Endodermal cell (in vitro differentiated cells): ENCODE data around the gene ELP4. TPM values are rescaled to one million over a fixed set of nuclear protein-coding genes. Genes with fewer than 3 reads are reported as not detected.
A peak's percentile ranks its signal among the peaks of the same experiment; 100 is the strongest.

Experiments used
- DNase-seq: peaks from one replicate; pipeline ENCODE4 v3.0.0-alpha.2; 2017
- H3K27ac ChIP-seq: 2 replicates; pipeline ENCODE4 v1.5.1; 2013; ENCODE audit warnings: mild to moderate bottlenecking, low read depth, low read length, moderate library complexity
- H3K27me3 ChIP-seq: 2 replicates; pipeline ENCODE4 v1.6.1; 2013; ENCODE audit warnings: mild to moderate bottlenecking, low read length, moderate library complexity; ENCODE audit not compliant: insufficient read depth, control insufficient read depth, poor library complexity, severe bottlenecking
- H3K36me3 ChIP-seq: 2 replicates; pipeline ENCODE4 v1.7.0; 2013; ENCODE audit warnings: mild to moderate bottlenecking, low read length, moderate library complexity; ENCODE audit not compliant: control insufficient read depth, insufficient read depth
- H3K4me1 ChIP-seq: one replicate; pipeline ENCODE4 v1.7.0; 2013; ENCODE audit warnings: low read length; ENCODE audit not compliant: control insufficient read depth, insufficient read depth
- H3K4me3 ChIP-seq: 2 replicates; pipeline ENCODE4 v1.5.1; 2013; ENCODE audit warnings: mild to moderate bottlenecking, low read length, moderate library complexity
- H3K9ac ChIP-seq: 2 replicates; pipeline ENCODE4 v1.6.1; 2013; ENCODE audit warnings: mild to moderate bottlenecking, low read length, moderate library complexity; ENCODE audit not compliant: poor library complexity, severe bottlenecking; ENCODE audit errors: extremely low read depth
- H3K9me3 ChIP-seq: 2 replicates; pipeline ENCODE4 v1.6.1; 2013; ENCODE audit warnings: mild to moderate bottlenecking, low read length, moderate library complexity; ENCODE audit not compliant: control insufficient read depth
- H3K27ac Mint-ChIP-seq: 2 replicates; pipeline ENCODE4 v1.8.0; 2020; ENCODE audit warnings: mixed read lengths
- H3K27me3 Mint-ChIP-seq: 2 replicates; pipeline ENCODE4 v1.8.0; 2021; ENCODE audit warnings: mild to moderate bottlenecking, mixed read lengths; ENCODE audit not compliant: insufficient read depth
- H3K36me3 Mint-ChIP-seq: 2 replicates; pipeline ENCODE4 v1.8.0; 2020; ENCODE audit warnings: low read depth, mixed read lengths
- H3K4me1 Mint-ChIP-seq: 2 replicates; pipeline ENCODE4 v1.8.0; 2020; ENCODE audit warnings: mixed read lengths
- H3K4me3 Mint-ChIP-seq: 2 replicates; pipeline ENCODE4 v1.8.0; 2020; ENCODE audit warnings: mild to moderate bottlenecking, moderate library complexity, mixed read lengths
- H3K9me3 Mint-ChIP-seq: 2 replicates; pipeline ENCODE4 v1.8.0; 2020; ENCODE audit warnings: mild to moderate bottlenecking, mixed read lengths
- WGBS, 2 experiments: methylation state at CpG; one replicate each; pipeline versions ENCODE4 v1.1.5 to v1.1.7; 2013; ENCODE audit warnings: missing lambda C conversion rate in 2 of 2, mixed read lengths in 1 of 2; ENCODE audit not compliant: insufficient coverage in 1 of 2, insufficient read length in 1 of 2; 5-methylcytosine and 5-hydroxymethylcytosine counted together
- total RNA-seq, 2 donors: library from RNA; stranded (reverse); fragmentation: NEBNext Ultra II Directional in 1 of 2; extraction: Animal tissue kit (Norgen Biotek cat#: 25700) in 1 of 2; gene quantifications; 2 replicates in 1 of 2; 3 replicates in 1 of 2; pipeline ENCODE4 v1.2.1, GENCODE V29; 2021
- TF ChIP-seq, protein P1 (sequence below): fragments of 200-600 bp; sonication (generic); conservative IDR thresholded peaks from 2 replicates; pipeline ENCODE4 v1.5.0; 2021; ENCODE audit warnings: antibody characterized with exemption, mild to moderate bottlenecking

ELP4 gene
- total RNA-seq, 2 donors from 2014 or later, result 19.1 to 25.2 TPM

DNA sequence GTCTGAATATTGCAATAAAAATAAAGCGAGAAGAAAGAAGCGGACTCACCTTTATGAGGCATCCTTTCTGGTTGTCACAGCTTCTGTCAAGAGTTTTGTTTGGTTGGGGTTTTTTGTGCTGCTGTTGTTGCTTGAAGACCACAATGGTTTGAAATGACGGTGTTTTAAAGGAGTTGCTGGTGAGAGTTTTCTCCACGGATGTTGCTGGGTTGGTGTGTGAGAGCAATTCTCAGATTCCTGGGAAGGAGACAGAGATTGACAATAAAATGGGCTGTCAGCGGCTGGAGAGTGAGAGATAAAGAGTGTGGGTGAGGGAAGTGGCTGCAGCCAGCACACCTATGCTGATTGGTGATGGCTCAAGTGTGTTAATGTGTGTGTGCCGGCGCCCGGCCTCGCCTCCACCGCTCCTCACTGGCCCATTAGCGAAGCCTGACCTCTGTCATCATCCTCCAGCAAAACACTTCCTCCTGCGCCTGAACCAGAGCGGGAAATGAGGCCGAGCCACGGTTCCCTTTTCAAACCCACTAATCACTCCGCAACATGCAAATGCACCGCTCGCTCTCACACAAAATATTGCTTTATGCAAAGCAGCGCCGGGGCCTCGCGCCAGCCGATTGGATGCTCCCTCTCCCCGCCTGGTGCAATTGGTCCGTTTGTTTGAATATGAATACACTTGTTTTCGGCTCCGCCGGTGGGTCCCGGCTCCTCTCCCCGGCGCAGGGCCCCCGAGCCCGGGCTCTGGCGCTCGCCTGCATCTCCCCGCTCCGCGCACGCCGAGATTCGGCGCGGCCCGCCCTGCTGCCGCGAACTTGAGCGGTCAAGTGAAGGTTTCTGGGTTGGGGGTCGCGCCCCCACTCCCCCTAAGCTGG is 301.4 kb downstream of the ELP4 start, which contains the start of gene PAX6:
Gene PAX6 (minus strand): TSS at position 544 of the 869 bp plus-strand sequence. CDS start 4,911 bp downstream, outside the sequence.
- Histone ChIP-seq H3K9me3 (no peaks in the 10 kb centered on the region), H3K4me3 (peak within 1 kb of the TSS; percentile 85), H3K4me1 (peaks cover 6% of the 10 kb centered on the region), H3K9ac (peak within 1 kb of the TSS; percentile 31), H3K36me3 (peaks cover 13% of the 10 kb centered on the region), H3K27ac (peak within 1 kb of the TSS; percentile 10), H3K27me3 (peaks cover 88% of the 10 kb centered on the region)
- 0% methylated on average over 22 to 49 of the region's 49 CpGs for WGBS, 2 experiments
- TF ChIP-seq, protein P1, sequence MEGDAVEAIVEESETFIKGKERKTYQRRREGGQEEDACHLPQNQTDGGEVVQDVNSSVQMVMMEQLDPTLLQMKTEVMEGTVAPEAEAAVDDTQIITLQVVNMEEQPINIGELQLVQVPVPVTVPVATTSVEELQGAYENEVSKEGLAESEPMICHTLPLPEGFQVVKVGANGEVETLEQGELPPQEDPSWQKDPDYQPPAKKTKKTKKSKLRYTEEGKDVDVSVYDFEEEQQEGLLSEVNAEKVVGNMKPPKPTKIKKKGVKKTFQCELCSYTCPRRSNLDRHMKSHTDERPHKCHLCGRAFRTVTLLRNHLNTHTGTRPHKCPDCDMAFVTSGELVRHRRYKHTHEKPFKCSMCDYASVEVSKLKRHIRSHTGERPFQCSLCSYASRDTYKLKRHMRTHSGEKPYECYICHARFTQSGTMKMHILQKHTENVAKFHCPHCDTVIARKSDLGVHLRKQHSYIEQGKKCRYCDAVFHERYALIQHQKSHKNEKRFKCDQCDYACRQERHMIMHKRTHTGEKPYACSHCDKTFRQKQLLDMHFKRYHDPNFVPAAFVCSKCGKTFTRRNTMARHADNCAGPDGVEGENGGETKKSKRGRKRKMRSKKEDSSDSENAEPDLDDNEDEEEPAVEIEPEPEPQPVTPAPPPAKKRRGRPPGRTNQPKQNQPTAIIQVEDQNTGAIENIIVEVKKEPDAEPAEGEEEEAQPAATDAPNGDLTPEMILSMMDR, result no peak
- Mint-ChIP-seq H3K9me3 (no peaks in the 10 kb centered on the region), H3K4me3 (peak within 1 kb of the TSS; percentile 60), H3K27me3 (peaks cover 96% of the 10 kb centered on the region), H3K4me1 (peaks cover 59% of the 10 kb centered on the region), H3K36me3 (no peaks in the 10 kb centered on the region), H3K27ac (peak within 1 kb of the TSS; percentile 58)
- DNase-seq, result peak; percentile 94

GRCh38 chr11:31812383-31813381 is 303.1 kb downstream of the ELP4 start:
- H3K27ac Mint-ChIP-seq, result no peak overlapping the region
- H3K9me3 Mint-ChIP-seq, result no peaks in the 10 kb centered on the region
- Histone ChIP-seq H3K4me1 (peaks cover 6% of the 10 kb centered on the region), H3K9me3 (no peaks in the 10 kb centered on the region), H3K4me3 (peak overlapping the region; percentile 77), H3K9ac (no peak overlapping the region), H3K27me3 (peaks cover 88% of the 10 kb centered on the region), H3K36me3 (no peaks in the 10 kb centered on the region), H3K27ac (no peak overlapping the region)
- H3K4me1 Mint-ChIP-seq, result peaks cover 55% of the 10 kb centered on the region
- TF ChIP-seq, protein P1, result no peak
- H3K4me3 Mint-ChIP-seq, result peak overlapping the region; percentile 60
- H3K36me3 Mint-ChIP-seq, result no peaks in the 10 kb centered on the region
- 0 to 1% methylated on average over 10 to 62 of the region's 63 CpGs for WGBS, 2 experiments
- H3K27me3 Mint-ChIP-seq, result peaks cover 96% of the 10 kb centered on the region
- DNase-seq, result peak; percentile 82
